ENCODE data around the gene DSE.

DSE gene

DNA sequence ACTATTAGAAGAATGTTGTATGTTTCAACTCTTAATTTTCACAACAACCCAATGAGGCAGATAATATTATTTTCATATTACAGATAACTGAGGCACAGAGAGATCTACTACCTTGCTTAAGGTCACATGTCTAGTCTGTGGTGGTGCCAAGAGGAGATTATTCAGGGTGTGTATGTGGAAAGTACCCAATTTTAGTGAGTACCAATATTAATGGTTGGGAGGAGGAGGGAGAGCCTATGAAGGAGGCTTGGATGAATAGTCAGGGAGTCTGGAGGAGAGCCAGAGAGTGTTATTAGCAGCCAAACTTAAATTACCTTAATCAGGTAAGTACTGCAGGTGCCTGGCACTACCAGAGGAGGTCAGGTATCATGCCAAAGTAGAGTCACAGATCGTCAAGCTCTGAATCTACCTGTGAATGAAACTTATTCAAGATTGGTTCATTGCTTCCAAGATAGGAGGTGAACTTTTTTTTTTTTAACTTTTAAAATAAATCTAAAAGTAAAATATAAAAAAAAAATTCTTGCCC lies 79.5 kb downstream of the DSE start:
- no peak for DNase-seq

DNA sequence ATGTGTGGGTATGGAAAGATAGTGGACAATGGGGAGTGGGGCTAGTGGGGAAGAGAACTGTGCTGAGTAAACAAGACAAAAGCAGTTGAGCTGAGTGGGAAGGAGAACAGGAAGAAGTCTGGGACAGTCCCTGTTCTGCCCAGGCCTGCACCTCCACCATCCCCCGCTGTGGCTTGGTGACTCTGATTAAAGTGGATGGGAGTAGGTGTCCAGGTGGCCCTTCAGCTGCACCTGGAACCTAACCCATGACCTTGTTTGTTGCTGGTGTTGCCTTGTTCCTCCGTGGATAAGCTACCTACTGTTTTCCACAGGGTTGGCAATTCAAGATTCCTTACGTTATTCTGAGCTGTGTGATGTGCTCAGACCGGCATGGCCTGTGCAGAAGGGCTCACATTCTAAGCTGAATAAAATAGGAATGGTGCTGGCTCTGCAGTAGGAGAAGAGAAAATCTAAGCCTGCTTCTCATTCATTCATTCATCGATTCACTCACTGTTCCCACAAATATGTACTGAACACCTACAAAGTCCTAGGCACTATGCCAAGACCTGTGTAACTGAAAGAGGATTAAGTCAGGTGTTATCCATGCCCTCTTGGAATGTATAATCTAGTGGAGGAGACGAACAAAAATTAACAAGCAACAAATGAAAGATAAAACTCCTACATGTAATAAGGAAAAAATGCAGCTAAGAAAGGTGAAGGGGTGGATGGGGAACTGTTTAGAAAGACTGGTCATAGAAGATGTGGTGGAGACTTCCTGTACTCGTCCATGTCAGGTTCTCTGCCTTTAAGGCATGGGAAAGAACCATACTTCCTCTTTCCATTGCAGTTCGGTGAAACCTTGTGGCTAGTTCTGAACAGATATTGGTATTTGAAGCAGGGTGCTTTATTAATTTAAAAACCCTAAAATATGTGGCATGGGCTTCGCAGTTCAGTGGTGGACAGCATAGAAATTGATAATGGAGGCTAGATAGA lies 80.3 kb downstream of the DSE start:
- no peak for DNase-seq

DNA sequence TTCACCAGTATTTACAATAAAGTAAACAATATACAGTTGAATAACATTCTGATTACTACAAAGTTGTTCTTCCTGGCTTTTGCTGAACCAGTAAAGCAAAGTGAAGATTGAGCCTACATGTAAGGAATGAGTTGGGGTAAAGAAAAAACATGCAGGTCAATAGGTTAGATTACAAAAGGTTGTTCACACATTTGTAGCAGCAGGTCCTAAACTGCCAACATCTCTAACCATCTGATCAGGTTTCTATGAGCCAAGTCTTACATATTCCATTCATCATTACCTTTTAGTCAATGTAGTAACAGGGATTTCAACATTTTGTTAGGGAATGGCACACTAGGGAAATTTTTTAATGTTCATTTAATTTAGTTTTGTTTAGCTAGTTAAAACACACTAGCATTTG lies 81.2 kb downstream of the DSE start:
- DNase-seq: no peak

DNA sequence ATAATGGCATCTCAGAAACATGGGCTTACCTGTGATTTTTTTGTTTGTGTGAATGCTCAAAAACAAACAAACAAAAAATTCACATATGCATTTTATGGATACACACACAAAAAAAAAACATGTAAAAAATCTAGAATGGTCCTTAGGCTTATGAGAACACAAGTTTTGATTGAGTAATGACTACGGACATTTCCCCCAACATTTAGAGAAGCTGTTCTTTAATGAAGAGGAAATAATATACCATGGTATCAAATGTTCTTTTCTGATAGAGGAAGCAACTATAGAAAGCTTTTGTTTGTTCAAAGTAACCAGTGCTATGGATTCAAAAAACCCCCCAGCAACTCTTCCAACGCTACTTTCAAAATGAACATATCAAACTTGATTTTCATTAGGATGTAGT lies 81.8 kb downstream of the DSE start:
- DNase-seq: no peak

DNA sequence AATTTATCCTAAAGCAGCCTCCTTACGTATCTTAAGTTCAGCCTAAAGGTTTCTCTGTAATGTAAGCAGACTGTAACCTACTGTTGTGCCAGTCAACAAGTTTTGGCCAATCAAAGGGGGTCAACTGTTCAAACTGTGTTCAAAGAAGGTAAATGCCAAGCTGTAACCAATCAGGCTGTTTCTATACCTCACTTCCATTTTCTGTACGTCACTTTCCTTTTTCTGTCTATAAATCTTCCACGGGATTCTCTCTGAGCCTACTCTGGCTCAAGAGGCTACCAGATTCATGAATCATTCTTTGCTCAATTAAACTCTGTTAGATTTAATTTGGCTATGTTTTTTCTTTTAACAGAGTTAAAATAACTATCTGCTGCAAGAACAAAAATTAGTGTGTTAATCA lies 85.4 kb downstream of the DSE start:
- DNase-seq: no peak

DNA sequence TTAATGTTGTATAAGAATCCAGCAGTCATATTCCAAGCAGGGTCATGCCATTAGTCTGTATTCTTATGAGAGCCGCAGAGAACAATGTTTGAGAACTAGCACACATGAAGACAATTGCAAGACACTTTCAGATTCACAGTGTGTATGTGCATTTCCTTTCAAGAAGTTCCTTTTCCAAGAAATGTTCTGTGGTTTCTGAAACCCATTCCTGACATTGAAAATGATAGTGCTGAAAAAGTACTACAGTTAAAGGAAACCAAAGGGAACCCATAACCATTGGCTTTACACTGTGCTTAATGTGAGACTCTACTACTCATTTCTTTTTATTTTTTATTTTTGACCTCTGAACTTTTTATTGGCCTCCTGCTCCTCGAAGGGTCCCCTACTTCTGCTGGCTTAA lies 86.2 kb downstream of the DSE start:
- no peak for DNase-seq

DNA sequence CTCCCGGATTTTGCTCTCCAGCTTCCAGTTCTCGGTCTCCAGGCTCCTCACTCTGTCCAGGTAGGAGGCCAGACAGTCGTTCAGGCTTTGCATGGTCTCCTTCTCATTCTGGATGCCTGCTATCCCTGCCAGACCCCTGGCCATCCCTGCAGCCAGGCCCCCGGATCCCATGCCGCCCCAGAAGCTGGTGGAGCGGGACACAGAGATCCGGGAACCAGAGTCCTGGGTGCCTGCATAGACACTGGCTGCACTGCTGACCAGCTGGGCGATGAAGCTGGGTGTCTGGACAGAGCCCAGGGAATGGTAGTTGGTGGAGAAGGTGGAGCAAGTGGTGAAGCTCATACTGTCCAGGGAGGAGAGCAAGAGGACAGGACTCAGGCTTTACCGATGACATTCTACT lies 87.5 kb downstream of the DSE start:
- DNase-seq: no peak

DNA sequence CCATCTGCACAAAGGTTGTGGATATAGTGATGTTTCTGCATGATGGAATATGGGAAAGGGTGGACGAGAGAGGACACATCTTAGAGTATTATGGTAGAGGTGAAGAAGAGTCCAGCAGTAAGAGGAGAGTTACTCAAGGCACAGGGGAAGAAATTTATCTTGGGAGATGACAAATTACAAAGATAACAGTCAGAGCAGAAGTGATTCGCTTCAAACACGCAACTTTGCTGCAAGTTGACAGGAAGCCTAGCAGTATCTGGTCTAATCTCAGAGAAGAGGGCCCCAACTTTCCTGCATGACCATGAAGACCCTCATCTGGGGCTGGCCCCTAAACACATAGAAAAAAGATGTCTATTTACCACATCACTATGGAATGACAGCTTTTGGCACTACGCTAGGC lies 89.2 kb downstream of the DSE start:
- no peak for DNase-seq

DNA sequence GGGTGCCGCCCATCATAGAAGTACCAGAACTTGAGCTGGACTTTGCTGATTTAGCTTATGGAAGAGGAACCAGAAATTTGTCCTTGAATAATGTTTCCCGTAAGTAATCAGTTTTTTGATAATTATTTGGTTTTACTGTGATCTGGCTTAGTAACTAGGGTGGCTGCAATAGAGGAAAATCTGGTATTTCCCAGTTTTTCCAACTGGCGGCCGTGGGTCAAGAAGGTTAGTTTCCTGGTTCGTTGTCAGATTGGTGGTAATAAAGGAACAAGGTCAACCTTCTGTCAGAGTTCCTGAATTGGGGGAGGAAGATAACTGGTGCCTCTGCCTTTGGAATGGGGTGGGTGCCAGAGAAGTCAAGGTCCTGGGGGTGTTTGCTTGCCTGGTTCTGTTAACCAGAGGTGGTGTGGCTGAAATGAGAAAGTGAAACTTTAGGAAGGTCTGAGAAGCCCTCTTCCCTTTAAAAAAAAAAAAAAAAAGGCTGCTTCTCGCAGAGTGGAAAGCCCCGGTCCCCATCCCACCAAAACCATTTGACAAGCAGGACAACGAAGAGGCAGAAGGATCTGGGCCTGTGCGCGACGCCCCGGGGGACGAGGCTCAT lies 90.7 kb downstream of the DSE start, which contains the start of gene CALHM6:
Gene CALHM6 (plus strand): TSS at position 45 of the 601 bp plus-strand sequence. CDS start 555 bp downstream, at position 600.
- no peak for DNase-seq

DNA sequence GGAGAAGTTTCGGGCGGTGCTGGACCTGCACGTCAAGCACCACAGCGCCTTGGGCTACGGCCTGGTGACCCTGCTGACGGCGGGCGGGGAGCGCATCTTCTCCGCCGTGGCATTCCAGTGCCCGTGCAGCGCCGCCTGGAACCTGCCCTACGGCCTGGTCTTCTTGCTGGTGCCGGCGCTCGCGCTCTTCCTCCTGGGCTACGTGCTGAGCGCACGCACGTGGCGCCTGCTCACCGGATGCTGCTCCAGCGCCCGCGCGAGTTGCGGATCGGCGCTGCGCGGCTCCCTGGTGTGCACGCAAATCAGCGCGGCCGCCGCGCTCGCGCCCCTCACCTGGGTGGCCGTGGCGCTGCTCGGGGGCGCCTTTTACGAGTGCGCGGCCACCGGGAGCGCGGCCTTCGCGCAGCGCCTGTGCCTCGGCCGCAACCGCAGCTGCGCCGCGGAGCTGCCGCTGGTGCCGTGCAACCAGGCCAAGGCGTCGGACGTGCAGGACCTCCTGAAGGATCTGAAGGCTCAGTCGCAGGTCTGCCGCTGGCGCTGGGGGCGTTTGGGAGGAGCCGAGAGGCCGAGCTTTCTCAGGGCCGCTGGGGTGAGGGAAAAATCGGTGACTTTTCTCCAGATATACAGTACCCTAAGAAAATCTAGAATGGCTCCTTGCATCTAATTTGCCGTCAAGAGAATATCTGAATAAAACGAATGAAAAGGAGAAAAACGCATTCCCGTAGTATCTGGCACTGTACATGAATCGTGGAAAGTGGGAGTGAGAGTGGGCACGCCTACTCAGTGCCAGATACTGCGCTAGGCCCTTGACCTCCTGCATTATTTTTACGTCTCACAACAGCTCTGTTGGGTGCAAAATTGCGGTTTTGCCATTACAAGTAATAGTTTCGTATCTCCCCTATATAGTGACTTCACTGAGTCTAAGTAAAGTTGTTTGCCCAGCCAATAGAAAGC lies 91.5 kb downstream of the DSE start:
- no peak for DNase-seq

DNA sequence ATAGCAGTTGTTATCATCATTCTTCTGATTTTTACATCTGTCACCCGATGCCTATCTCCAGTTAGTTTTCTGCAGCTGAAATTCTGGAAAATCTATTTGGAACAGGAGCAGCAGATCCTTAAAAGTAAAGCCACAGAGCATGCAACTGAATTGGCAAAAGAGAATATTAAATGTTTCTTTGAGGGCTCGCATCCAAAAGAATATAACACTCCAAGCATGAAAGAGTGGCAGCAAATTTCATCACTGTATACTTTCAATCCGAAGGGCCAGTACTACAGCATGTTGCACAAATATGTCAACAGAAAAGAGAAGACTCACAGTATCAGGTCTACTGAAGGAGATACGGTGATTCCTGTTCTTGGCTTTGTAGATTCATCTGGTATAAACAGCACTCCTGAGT lies 92.6 kb downstream of the DSE start:
- no peak for DNase-seq

DNA sequence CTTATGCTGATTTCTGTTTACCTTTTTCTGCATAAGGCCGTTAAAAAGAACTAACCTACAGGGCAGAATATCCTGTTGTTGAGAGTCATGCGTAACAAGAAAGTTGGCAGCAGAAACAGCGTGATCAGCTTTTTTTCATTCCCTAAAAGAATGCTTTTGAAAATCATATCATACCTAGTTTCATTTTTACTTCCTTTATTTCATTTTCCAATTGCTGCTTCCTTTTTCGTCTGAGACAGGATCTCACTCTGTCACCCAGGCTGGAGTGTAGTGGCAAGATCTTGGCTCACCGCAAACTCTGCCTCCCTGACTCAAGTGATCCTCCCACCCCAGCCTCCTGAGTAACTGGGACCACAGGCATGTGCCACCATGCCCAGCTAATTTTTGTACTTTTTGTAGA lies 94.5 kb downstream of the DSE start:
- DNase-seq: no peak

DNA sequence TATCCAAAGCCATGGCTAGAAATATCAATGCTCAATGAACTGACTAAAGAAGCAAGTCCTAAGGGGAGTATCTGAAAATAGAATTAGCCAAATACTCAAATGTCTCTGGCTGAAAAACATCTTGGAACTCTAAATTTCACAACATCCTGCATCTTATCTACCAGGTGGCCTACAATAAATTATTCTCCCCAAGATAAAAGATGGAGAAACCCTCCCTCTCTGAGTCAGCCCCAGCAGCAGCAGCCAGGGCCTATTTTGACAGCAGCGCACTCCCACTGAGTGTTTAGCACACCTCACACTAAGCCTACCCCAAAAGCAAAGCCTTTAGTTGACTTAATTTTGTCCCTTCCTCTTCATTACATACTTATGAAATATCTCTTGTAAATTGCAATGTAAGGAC lies 96.3 kb downstream of the DSE start:
- DNase-seq: no peak

DNA sequence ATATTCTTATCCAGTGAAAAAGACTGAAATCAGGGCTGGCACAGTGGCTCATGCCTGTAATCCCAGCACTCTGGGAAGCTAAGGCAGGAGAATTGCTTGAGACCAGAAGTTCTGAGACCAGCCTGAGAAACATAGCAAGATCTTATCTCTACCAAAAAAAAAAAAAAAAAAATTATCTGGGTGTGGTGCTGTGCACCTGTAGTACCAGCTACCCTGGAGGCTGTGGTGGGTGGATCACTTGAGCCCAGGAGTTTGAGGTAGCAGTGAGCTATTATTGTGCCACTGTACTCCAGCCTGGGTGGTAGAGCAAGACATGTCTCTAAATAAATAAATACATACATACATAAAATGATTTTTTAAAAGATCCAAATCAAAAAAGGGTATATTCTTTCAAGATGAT lies 96.8 kb downstream of the DSE start:
- no peak for DNase-seq

DNA sequence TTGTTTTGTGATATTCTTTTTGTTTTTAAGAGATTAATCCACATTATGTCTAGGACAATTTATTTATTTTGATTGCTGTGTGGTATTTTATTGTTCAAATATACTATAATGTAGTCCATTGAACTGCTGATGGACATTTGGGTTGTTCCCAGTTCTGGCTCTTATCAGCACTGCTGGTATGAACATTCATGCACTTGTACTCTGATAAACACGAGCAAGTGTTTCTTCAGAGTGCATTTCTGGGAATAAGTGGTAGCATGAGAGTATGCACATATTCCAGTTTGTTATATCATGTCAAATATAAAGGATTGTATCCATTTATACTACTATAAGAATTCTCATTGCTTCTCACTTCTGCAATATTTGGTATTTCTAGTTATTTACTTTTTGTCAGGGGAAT lies 97.5 kb downstream of the DSE start:
- no peak for DNase-seq

DNA sequence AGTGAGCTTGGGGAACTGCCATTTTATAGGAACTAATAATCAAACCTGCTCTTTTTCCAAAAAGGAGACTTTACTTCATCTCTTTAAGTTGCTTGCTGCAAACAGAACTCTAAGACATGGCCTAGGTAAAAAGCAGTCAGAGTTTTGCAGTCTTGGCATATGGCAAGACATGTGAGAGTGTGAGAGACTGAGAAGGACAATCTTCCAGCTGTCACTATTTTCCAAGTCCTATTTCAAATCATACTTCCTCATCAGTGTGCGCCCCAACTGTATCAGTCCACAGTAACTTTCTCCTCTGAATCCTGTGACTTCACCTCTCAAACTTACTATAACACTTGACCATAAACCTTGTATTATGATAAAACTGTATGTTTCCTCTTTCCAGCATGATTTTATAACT lies 100.8 kb downstream of the DSE start:
- no peak for DNase-seq

DNA sequence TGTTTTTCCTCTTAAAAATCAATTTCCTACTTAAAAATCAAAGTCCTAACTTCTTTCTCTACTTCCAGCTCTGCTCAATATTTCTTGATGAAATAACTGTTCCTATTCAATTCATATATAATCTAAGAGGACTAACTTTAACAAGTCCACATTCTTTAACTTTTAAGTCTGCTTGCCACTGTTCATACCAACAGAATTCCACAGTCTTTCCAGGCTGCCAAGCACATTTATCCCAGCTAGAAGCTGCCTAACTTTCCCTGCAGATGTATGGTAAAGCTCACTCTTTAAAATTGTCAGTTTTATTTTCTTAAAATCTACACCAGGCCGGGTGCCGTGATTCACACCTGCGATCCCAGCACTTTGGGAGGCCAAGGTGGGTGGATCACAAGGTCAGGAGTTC lies 102.0 kb downstream of the DSE start:
- DNase-seq: no peak

DNA sequence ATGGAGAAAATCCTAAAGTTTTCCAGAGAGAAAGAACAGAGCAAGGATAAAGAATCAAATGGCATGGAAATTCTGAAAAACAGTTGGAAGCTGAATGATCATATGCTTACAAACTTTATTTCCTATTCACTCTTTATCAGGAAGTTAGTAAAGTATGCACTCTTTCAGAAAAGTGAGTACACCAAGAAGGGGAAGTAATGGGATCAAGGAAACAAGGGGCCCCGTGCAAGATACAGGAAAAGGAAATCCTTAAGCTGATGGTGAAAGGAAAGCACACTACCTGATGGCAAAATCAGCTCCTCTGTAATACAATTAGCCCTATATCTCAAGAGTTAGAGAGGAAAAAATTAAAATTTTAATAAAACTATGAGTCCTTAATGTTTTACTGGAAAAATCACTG lies 104.4 kb downstream of the DSE start:
- no peak for DNase-seq

DNA sequence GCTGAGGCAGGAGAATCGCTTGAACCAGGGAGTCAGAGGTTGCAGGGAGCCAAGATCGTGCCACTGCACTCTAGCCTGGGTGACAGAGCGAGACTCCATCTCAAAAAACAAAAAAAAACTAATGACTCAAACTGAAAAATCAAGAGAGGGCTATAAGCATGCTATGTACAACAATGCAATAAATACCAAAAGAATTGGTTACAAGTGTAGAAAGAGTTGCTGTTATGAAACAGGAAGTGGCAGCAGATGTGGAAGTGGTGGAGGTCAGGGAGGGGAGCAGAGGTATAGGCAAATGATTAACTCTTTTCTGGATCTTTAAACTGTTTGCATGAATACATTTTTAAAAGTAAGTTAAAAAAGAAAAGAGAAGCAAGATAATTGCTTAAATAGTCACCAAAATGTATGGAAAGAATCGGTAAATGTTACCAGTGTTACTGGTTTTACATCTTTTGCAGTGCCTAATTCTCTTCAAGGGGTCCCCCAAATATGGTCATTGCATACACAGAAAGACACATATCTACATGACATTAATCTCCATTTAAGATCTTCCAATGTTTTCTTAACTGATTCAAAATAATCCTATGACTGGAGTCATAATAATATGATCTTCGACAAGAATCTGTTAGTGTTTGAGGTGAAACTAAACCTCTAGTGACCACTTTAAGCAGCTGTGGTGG lies 105.4 kb downstream of the DSE start:
- no peak for DNase-seq

DNA sequence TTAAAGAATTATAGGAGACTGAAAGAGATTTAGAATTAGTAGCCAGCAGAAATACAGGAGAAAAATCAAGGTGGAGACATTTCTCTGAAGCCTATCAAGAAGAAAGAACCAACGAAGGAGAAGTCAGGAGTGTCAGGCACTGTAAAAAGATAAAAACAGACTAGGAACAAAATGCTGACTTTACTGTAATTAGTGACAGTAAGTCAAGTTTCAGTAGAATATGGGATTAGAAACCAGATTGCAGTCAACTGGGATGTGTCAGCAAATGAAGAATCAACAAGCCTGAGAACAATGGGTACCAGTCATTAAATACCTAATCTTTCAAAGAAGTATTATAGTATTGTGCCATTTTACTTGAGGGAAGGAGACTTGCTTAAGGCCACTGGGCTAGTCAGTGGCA lies 112.0 kb downstream of the DSE start:
- no peak for DNase-seq

DNA sequence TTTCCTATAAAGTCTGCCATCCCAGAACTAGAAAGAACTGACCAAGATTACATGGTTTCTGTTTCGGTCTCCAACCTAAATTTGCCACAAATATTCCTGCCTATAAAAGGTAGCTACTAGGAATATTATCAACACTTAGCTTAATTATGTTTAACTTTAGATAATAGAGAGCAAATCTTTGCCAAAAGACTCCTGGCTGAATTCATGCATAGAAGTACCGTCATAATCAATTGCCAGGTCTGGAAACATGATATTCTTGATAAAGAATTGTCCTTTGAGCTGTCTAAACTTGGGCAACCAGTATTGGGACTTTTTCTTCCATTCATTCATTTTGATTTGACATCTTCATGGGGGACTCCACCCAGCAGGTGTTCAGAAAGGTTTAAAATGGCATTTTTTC lies 112.9 kb downstream of the DSE start:
- DNase-seq: no peak

DNA sequence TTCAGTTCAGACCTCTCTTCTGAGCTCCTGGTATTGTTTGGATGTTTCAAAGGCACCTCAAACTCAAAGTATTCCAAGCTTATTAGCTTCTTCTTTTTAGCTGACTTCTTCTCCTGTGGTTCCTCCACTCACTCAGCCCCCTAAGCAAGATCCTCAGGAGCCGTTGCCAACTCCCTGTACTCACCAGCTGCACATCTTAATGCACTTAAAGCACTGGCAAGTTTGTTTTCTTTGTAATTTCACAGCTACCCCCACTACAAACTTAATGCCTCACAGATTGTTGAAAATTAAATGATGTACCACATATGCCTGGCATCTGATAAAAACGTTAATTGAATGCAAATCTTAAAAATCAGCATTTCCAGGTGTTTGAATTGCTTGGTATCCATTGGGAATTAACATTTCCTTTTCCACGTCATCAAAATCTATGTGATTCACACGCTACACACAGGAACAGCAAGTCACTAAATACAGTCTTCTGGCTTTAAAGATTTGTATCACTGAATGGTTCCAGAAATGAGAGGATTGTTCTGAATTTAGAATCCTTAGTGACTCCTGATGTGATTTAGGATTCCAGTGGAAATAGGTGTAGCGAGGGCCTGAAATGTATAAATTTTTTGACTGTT lies 114.9 kb downstream of the DSE start:
- no peak for DNase-seq

Data from NCI-H1694 treated with DMSO at 0.1 percent for 48 hours (cell line).